ENCODE measurements around the gene ITIH3. TPM values are rescaled to one million over a fixed set of nuclear protein-coding genes. Genes with fewer than 3 reads are reported as not detected.

ITIH3 gene
- total and polyA plus RNA-seq, 2 of the 8 experiments (the other 6 are each of a cell fraction or from before 2014, with no cell fraction given) = not detected

DNA sequence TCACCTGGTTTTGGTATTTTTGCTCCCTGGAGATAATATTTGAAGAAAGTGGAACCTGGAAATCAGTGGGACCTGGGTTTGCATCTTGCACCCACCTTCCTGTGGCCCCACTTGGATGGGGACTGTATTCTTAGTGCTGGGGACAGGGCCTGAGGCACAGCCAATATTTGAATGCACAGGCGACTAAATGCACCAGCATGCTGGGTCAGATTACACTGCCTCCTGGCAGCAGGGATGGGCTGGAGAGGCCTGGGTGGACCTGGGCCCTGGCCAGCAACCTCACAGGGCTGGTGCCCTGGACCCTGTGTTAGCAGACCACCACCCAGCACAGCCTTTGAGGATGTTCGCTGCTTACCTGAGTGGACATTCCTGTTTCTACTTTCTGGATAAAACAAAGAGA is 25.3 kb downstream of the ITIH3 start (continued):
- no peak for TF ChIP-seq CEBPB (IDR thresholded peaks at IDR 0.05; ENCODE audit: low read depth, low read length)
